Adipose tissue (tissue), 3 donors: ENCODE data around the gene SLC66A2. TPM values are rescaled to one million over a fixed set of nuclear protein-coding genes. Genes with fewer than 3 reads are reported as not detected.
"Not testable (repeated sequence)": the region's sequence is repeated elsewhere in the genome, so short reads cannot be mapped to it uniquely, and the experiment has no call there.

Source experiments
- H3K27ac ChIP-seq: one replicate; pipeline ENCODE4 v1.5.1; 2013; ENCODE audit warnings: low read depth, low read length
- WGBS, 3 donors: extraction: QIAGEN DNeasy Blood & Tissue Kit; methylation state at CpG; one replicate each; pipeline ENCODE4 v1.1.7; 2013; 5-methylcytosine and 5-hydroxymethylcytosine counted together
- polyA plus RNA-seq, 3 donors: library from polyadenylated mRNA; stranded (reverse); fragments of 200-250 nt; gene quantifications; one replicate each; pipeline ENCODE4 v1.2.3, GENCODE V29; 2013
- donor health status: healthy with polysubstance abuse.
- donor health status: Bipolar disorder and iron deficiency.
- donor health status: healthy.

Gene SLC66A2
- polyA plus RNA-seq, 3 donors = 38.2 to 168 (median 95.4) TPM

GRCh38 chr18:79973517-79973916 is 22.1 kb upstream of the SLC66A2 start:
- 90 to 92% (median 90%) methylated on average over 16 of the region's 16 CpGs for WGBS, 3 donors
- H3K27ac ChIP-seq = no peak overlapping the region

- WGBS, 3 donors = 92 to 97% (median 95%) methylated on average over 3 of the region's 3 CpGs
- no peak overlapping the region for H3K27ac ChIP-seq
These were observed 21.3 kb upstream of the SLC66A2 start for GRCh38 chr18:79972720-79973119.

GRCh38 chr18:79971986-79972385 is 20.5 kb upstream of the SLC66A2 start:
- H3K27ac ChIP-seq = no peak overlapping the region
- WGBS, 3 donors = 79 to 90% (median 88%) methylated on average over 9 of the region's 9 CpGs

GRCh38 chr18:79971211-79971952 is 19.9 kb upstream of the SLC66A2 start:
- 84 to 93% (median 91%) methylated on average over 17 of the region's 17 CpGs for WGBS, 3 donors
- H3K27ac ChIP-seq = no peak overlapping the region

- WGBS, 3 donors = 83 to 92% (median 90%) methylated on average over 12 of the region's 12 CpGs
These were observed 19.1 kb upstream of the SLC66A2 start for GRCh38 chr18:79970419-79971133.

GRCh38 chr18:79965119-79965902 is 13.9 kb upstream of the SLC66A2 start:
- 3 to 13% (median 10%) methylated on average over 24 of the region's 24 CpGs for WGBS, 3 donors
- H3K27ac ChIP-seq = no peak overlapping the region

More at GRCh38 chr18:79970419-79971133, 19.1 kb upstream of the SLC66A2 start:
- H3K27ac ChIP-seq = no peak overlapping the region

- 2 to 4% (median 3%) methylated on average over 68 to 73 of the region's 73 CpGs for WGBS, 3 donors
- H3K27ac ChIP-seq = no peak within 1 kb of the TSS
These were observed 13.1 kb upstream of the SLC66A2 start, which contains the start of gene HSBP1L1 for GRCh38 chr18:79964330-79965118. Gene HSBP1L1 (plus strand): TSS chr18:79964643. CDS start chr18:79964736, 93 bp downstream.

GRCh38 chr18:79963658-79964329 is 12.3 kb upstream of the SLC66A2 start:
- WGBS, 3 donors = 84 to 85% (median 84%) methylated on average over 30 of the region's 30 CpGs
- no peak overlapping the region for H3K27ac ChIP-seq

- H3K27ac ChIP-seq = no peak overlapping the region
- WGBS, 3 donors = 89 to 91% (median 90%) methylated on average over 30 of the region's 30 CpGs
These were observed 11.6 kb upstream of the SLC66A2 start for GRCh38 chr18:79962835-79963657.

GRCh38 chr18:79962311-79962710 is 10.9 kb upstream of the SLC66A2 start:
- no peak overlapping the region for H3K27ac ChIP-seq
- 56 to 84% (median 71%) methylated on average over 10 of the region's 10 CpGs for WGBS, 3 donors

- 62 to 71% (median 65%) methylated on average over 29 of the region's 29 CpGs for WGBS, 3 donors
- no peak overlapping the region for H3K27ac ChIP-seq
These were observed 10.3 kb upstream of the SLC66A2 start for GRCh38 chr18:79961527-79962291.

GRCh38 chr18:79960921-79961526 is 9.6 kb upstream of the SLC66A2 start:
- H3K27ac ChIP-seq = no peak overlapping the region
- WGBS, 3 donors = 83 to 91% (median 85%) methylated on average over 16 of the region's 16 CpGs

GRCh38 chr18:79960161-79960801 is 8.8 kb upstream of the SLC66A2 start:
- not testable (repeated sequence) for H3K27ac ChIP-seq
- WGBS, 3 donors = 30 to 39% (median 34%) methylated on average over 12 of the region's 12 CpGs

GRCh38 chr18:79958981-79959380 is 7.5 kb upstream of the SLC66A2 start:
- H3K27ac ChIP-seq = no peak overlapping the region
- WGBS, 3 donors = 96 to 99% (median 97%) methylated on average over 2 of the region's 2 CpGs

GRCh38 chr18:79956276-79956675 is 4.8 kb upstream of the SLC66A2 start:
- H3K27ac ChIP-seq = no peak overlapping the region
- 80 to 86% (median 83%) methylated on average over 2 of the region's 2 CpGs for WGBS, 3 donors
